NOMO-1 (cell line): ENCODE data around the gene INPP5E.
"Not testable (repeated sequence)": the region's sequence is repeated elsewhere in the genome, so short reads cannot be mapped to it uniquely, and the experiment has no call there.

ENCODE experiments used
- DNase-seq, 2 experiments: peaks; one replicate each; lab custom pipeline; 2025; ENCODE audit not compliant: unreplicated experiment in 2 of 2; lab: John Stamatoyannopoulos, UW

Gene INPP5E

GRCh38 chr9:136407061-136407460 is 32.6 kb downstream of the INPP5E start:
- not testable (repeated sequence) for DNase-seq

- not testable (repeated sequence) for DNase-seq
Observed at GRCh38 chr9:136405904-136406303, 33.7 kb downstream of the INPP5E start.

DNA sequence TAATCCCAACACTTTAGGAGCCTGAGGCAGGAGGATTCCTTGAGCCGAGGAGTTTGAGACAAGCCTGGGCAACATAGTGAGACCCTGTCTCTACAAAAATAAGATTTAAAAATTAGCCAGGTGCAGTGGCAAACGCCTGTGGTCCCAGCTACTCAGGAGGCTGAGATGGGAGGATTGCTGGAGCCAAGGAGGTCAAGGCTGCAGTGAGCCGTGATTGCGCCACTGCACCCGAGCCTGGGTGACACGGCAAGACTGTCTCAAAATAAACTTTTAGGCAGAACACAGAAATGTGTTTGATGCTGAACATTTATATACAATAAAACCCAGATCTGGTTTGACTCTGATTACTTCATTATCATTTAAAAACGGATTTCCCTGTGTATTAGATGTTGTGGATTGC is 34.2 kb downstream of the INPP5E start:
- no peak for DNase-seq

- DNase-seq, result no peak
Observed at GRCh38 chr9:136404801-136405136, 34.9 kb downstream of the INPP5E start.

DNA sequence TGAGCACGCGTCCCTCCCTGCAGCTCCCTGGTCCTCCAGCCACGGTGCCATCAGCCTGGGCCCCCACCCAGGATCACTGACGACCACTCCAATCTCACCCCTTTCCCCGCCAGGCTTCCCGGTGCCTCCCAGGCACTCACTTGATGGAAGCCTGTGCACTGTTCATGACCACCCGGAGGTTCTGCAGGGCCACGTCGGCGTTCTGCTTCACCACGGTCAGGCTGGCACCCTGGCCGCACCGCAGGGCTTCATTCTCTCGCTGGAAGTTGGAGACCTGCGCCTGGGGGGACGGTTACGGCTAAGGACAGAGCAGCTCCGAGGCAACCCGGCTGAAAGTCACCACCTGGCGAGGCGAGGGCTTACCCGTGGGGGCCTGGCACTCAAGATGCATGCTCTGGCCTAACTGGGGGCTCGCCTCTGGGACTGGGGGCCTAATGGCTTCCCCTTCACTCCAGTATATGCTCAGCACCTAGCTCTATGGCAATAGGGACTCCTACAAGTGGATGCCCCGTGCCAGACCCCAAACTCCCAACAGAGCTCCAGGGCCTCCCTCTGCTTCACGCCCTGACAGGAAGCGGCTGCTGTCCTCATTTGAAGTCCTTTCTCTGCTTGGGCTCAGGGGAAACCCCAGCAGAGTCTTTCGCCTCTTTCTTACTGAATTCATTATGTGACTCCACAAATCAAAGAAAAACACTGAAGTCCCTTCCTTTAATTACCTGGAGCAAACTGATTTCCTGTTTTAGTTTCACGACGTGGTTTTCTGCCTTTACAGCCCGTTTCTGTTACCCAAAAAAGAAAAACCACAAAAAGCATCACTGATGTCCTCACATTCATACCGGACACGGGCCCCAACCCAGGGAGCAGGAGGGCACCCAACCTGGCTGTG is 35.5 kb downstream of the INPP5E start:
- peak in 1 of 2 experiments; percentile 42 for DNase-seq

DNA sequence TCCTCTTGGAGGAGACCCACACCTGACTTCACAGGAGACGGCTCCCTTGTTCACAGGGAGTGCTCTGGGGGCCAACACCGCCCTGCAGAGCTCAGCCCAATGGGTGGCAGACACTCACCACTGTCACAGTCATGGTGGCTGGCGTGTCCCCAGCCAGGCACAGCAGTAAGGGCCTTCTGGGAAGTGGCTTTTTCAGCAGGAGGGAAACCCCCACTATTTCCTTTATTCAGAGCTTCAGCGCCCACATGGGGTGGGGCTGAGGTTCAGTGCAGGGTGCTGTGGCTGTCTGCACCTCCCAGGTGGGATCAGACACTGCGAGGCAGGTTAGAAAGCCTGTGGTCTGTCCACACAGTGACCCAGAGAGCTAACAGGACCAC is 36.1 kb downstream of the INPP5E start:
- no peak for DNase-seq

DNA sequence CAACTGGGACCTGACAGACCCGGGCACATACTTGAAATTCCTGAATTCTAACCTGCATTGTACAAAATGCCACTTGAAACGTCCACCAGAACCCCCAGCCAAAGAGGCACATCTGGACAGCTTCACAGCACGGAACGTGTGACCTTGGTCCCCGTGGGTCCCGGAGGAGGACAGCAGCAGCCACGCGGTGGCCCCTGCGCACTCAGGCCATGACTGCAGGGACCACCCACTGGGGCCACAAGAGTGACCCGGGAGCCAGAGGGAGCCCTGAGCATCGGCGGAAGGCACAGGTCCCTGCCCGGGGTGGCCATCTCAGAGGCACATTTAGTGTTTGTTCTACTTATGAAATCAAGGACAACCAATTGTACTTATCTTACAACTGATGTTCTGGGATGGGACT is 37.6 kb downstream of the INPP5E start:
- DNase-seq, result no peak

DNA sequence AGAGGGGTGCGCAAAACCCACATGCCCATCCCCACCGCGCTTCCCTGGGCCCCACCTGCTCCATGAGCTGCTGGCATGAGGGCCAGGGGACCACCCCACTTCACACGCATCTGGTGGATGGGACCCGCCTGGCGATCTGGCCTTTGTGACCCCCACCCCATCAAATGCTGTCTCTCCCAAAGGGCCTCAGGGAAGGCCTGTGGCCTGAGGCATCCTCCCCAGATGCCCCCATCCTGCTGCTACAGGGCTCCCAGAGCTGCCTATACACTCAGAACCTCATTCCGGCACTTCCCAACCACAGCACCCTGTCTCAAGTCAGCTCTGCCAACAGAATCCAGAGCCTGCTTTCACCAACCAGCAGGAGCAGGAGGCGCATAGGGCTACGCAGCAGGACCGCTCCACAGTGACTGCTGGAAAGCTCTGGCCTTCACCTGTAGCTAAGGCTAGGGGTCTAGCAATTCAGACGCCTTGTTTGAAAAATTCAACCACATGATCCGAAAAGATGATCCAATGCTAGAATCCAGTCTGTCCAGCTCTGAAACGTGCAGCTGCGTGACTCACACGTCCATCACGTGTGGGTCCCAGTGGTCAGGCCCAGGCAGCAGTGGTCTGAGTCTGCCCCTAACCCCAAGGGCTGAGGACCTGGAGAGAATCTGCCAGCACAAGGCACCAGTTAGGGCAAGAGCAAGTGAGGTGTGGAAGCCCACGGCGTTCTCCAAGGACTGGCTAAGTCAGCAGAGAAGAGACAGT is 38.3 kb downstream of the INPP5E start:
- no peak for DNase-seq

- DNase-seq, result peak; percentile 89 to 98
Observed at GRCh38 chr9:136400038-136400834, 39.4 kb downstream of the INPP5E start, which contains the start of gene SNAPC4. SNAPC4 (minus strand) TSS chr9:136400170; CDS start chr9:136398428, 1,742 bp downstream.

GRCh38 chr9:136399176-136400037 is 40.2 kb downstream of the INPP5E start:
- DNase-seq, result peak; percentile 15 to 30

- no peak for DNase-seq
Observed at GRCh38 chr9:136398286-136398685, 41.4 kb downstream of the INPP5E start.

- no peak for DNase-seq
Observed at GRCh38 chr9:136397643-136398042, 42.0 kb downstream of the INPP5E start.

- no peak for DNase-seq
Observed at GRCh38 chr9:136396219-136396515, 43.5 kb downstream of the INPP5E start.

- no peak for DNase-seq
Observed at GRCh38 chr9:136395345-136396218, 44.1 kb downstream of the INPP5E start.

DNA sequence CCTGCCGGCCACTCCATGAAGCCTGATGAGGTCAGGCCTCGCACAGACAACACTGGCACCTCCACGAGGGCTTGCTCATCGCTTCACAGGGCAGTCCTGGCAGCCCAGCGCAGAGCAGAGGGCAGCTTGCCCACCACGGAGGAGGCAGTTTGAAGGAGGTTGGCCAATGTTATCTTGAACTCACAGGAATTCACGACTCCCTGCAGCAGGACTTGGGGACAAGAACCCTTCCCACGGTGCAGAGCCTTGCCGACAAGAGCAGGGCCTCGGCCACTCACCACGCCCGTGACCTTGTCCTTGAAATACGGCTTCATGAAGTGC is 44.7 kb downstream of the INPP5E start:
- DNase-seq, result no peak

DNA sequence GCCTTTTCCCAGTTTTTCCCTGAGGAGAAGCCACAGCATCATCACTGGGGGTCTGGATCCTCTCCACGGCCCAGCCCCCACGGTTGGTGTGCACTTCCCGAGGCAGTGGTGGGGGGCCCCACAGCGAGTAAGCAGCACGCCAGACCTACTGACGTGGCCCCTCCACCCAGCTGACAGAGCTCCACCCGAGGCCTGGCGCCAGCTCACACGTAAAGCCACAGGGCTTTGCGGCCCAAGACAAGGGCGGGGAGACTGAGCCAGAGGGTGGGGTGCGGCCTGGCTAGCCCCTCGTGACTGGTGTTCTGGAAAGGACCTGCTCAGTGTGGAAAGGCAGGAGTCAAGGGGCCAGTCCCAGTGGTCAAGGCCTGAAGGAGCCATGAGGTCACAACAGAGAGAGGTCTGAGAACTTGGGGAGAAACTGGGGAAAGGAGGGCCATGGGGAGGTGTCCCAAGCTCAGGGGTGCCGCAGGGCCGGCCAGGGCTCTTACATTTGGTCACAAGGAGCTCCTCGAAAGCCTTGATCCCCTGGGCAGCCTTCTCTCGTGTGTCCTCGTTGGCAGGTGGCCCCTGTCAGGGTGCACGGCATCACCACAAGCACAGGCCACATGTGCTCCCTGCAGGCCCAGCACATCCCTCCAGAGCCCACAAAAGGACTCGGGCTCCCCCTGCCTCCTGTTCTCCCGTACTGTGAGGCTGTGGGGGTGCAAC is 45.2 kb downstream of the INPP5E start:
- no peak for DNase-seq

DNA sequence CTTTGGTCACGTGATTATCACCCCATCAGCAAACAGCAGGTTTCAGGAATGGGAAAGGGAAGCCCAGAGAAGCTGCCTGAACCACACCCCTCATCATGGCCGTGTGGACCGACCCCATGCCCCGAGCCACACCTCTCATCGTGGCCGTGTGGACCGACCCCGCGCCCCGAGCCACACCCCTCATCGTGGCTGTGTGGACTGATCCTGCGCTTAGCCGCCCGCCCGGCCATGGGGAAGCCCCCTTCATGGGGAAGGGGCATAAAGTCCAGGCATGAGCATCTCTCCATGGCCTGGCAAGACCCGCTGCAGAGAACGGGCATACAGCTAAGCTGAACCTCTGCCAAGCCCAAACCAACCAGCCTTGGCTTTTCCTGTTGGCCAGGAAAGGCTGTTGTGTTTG is 46.1 kb downstream of the INPP5E start:
- no peak for DNase-seq

DNA sequence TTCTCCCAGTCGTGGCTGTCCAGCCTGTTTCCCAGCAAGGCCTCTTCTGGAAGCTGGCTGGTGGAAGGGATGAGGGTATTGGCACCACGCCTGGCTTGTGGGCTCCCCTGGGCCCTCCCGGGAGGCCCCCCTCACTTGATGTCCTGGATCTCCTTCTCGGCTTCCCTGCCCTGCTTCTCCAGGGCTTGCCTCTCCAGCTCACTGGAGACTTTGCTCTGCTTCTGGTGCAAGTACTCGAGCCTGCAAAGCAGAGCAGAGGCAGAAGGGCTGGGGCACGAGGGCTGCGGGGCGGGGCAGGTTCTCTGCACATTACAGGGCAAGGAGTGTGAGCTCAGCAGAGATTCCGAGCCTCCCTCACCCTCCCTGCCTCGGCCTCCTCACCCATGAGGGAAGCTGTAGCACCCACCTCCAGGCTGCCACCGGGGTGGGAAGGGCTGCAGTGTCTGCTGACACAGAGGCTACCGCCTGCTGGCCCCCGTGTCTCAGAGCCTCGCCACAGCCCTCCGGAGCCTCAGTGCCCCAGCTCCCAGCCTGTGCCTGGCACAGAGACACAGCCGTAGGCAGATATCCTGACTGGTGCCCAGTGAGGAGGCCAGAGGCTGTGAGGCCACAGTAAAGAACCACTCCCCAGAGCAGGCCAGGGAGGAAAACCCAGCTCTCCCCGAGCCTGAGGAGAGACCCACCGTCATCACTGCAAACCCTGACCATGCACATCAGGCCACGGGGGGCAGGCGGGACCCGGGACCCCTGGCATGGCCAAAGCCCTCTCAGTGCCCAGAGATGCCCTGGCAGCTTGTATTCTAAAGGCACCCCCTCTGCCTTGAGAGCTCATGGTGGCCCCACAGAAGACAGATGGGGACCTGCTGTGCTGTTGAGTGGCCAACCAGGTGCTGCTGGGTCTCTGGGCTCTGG is 46.9 kb downstream of the INPP5E start:
- DNase-seq, result no peak
